ENCODE measurements around the gene CD38.
A peak's percentile ranks its signal among the peaks of the same experiment; 100 is the strongest.
"Not testable (repeated sequence)": the region's sequence is repeated elsewhere in the genome, so short reads cannot be mapped to it uniquely, and the experiment has no call there.

CD38 gene

DNA sequence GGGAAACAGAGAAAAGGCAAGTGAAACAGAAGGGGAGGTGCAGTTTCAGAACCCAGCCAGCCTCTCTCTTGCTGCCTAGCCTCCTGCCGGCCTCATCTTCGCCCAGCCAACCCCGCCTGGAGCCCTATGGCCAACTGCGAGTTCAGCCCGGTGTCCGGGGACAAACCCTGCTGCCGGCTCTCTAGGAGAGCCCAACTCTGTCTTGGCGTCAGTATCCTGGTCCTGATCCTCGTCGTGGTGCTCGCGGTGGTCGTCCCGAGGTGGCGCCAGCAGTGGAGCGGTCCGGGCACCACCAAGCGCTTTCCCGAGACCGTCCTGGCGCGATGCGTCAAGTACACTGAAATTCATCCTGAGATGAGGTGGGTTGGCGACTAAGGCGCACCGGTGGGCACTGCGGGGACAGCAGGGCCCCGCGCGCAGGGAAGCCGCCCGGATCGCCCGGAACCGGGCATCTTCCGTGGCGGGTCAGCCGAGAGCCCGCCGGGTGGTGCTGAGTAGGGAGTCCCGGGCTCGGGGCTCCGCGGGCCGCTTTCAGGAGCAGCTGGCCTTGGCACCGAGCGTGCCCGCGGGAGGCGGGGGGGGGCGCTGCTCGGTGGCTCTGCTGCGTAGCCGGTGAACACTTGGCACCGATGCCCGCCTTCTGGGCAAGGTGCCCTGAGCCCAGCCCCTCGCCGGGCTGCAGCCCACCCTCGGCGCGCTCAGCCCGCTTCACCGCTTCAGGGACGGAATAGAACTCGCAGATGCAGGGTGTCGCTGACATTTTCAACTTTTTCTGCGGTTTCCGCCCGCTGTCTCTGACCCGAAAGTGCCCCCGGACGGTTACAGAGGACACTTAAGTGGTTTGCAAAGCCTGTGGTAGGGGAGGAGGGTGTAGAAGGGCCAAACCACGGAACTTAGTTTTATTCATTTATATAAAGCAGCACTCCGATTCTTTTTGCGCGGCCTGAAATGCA is at the start of gene CD38:
CD38 (plus strand) TSS at position 40 of the 953 bp plus-strand sequence; CDS start at position 127, 87 bp downstream.
- peak in 5 of 6 experiments; percentile 7 to 60 (median 32) for DNase-seq

GRCh38 chr4:15729910-15730533 is 48.1 kb upstream of the CD38 start:
- DNase-seq, result peak in 4 of 6 experiments; percentile 2 to 70 (median 37)

DNA sequence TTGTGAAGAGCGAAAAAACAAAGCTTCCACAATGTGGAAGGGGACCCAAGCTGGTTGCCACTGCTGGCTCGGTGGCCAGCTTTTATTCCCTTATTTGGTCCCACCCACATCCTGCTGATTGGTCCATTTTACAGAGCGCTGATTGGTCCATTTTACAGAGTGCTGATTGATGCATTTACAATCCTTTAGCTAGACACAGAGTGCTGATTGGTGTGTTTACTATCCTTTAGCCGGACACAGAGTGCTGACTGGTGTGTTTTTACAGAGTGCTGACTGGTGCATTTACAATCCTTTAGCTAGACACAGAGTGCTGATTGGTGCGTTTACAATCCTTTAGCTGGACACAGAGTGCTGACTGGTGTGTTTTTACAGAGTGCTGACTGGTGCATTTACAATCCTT is 45.1 kb upstream of the CD38 start:
- not testable (repeated sequence) for DNase-seq

- no peak for DNase-seq
These were observed 42.6 kb upstream of the CD38 start for GRCh38 chr4:15735536-15735935.

DNA sequence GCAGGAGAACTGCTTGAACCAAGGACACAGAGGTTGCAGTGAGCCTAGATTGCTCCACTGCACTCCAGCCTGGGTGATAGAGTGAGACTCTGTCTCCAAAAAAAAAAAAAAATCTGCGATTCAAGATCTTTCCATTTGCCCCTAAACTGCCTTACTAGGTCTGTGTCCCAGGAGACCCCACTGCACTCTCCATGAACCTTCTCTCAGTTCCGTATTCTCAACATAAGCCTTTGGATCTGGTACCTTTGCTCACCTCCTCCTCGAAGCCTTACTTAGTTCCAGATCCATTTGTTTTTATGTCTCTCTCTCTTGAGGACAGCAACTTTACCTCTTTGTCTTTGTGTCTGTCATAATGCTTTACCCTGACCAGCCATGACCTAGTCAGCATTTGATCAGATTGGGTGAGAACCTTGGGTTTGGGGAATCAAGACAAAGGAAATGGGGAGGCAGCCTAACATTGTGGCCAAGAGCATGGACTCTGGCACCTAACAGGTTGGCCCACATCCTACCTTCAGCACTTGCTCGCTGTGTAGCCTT is 41.5 kb upstream of the CD38 start:
- DNase-seq, result no peak

DNA sequence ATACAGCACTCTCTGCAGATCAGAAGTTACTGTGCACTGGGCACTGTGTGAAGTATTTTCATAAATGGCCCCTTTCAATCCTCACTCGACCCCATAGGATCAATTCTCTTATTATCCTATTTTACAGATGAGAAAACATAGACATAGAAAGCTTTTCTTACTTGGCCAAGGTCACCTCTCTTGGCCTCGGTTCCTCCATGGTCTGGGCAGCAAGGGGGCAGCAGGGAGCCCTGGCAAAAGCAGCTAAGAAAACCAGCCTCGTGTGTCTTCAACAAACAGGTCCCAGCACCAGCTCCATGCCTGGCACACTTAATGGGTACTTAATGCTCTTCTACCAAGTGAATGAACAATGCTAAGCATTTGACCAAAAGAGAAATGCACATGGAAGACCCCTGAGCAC is 40.9 kb upstream of the CD38 start:
- no peak for DNase-seq

- no peak for DNase-seq
These were observed 39.3 kb upstream of the CD38 start for GRCh38 chr4:15738877-15739276.

GRCh38 chr4:15740764-15741404 is 37.2 kb upstream of the CD38 start:
- no peak for DNase-seq

GRCh38 chr4:15742083-15742582 is 36.0 kb upstream of the CD38 start:
- DNase-seq, result no peak

DNA sequence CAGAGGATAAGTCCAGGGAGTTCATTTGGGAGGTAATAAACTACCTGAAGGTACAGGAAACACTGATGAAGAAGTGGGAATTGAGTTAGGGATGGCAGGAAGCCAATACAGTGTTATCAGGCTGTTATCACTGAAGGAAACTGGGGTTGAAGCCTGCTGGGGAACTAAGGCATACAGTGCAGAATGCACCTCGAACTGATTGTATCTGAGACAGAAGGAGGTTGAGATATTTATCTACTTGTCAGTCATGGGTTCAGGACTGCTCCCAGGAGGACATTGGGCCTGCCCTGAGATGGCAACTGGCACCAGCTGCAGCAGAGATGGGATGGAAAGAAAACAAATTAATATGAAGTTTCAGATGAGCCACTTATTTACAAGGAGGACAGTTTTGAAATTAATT is 35.5 kb upstream of the CD38 start:
- DNase-seq, result no peak

DNA sequence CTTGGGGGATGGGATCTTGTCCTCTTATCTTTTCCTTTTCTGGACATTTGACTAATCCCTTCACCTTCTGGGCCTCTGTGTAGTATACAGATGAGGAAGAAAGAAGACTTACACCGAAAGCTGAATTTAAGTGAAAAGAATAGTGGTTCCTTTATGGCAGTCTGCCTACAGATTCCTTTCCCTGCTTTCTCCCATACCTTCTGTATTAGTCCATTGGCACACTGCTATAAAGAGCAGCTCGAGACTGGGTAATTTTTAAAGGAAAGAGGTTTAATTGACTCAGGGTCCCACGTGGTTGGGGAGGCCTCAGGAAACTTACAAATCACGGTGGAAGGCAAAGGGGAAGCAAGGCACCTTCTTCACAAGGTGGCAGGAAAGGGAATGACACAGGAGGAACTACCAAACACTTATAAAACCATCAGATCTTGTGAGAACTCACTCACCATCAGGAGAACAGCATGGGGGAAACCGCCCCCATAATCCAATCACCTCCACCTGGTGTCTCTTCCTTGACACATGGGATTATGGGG is 34.0 kb upstream of the CD38 start:
- DNase-seq, result no peak

GRCh38 chr4:15746110-15746509 is 32.0 kb upstream of the CD38 start:
- DNase-seq, result no peak

DNA sequence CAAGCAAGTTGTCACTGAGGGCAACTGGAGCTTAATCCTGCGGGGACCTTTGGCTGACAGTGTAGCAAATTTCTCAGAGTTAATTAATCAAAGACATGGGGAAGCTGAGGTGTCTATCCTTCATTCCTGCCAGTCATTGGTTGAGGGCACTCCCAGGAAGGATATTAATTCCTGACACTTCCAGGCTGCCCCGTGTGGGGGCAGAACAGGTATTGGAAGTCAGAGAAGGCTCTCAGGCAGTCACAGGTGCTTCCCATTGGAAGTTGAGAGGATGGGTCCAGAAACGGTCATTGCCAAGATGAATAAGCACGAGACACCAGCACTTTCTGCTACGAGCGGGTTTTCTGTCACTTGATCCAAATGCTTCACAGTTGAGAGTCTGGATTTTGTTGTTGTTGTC is 29.1 kb upstream of the CD38 start:
- DNase-seq, result no peak

DNA sequence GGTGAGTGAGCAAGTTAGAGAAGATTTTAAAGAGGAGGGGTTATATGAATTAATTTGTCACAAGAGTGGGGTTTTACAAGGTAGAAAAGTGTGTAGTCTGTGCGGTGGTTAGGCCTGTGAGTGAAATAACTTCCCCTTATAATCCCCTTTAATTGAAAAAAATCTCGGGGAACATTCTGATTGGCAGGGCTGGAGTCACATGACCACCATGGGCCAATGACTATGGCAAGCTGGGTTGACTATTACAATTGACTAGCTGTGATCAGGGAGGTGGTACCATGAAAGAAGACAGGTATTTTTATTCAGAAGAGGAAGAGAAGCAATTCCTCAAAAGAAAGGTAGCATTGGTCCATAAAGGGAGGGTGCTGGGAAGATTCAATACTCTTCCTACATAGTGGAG is 27.0 kb upstream of the CD38 start:
- DNase-seq, result no peak

GRCh38 chr4:15753081-15753480 is 25.0 kb upstream of the CD38 start:
- no peak for DNase-seq

DNA sequence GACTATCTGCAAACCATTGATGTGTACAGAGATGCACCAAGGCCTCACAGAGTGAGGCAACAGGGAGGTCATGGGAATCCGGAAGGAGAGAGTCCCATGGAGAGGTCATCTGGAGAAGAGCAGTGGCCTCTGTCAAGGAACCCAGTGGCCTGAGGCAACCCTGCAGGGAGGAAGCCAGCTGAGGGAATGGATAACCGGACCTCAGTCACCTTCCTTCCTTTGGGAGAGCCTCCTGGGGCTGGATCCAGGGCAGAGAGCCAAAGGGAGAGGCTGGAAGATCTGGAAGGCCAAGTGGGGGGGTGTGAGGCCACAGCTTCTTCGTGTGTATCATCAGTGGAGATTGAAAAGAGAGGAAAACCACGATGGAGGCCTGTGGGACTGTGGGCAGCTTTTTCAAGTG is 24.3 kb upstream of the CD38 start:
- DNase-seq, result no peak

DNA sequence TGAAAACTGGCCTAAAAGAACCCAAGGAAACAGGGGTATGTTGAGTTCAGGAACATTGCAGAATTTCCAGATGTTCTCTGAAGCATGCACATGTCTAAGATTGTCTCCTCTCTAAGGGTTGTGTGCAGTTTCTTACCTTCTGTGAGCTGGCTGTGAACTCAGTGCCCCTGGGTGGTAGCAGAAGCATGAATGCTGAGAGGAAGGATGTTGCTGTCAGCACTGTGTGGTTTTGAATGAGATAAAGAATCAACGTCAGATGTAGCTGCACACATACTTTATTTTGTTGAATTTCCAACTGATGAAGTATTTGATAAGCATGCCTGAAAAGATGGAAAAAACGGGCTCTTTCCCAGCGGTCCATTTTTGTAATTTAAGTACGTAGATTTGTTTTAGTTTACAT is 23.8 kb upstream of the CD38 start:
- peak; percentile 9 to 62 (median 34) for DNase-seq

DNA sequence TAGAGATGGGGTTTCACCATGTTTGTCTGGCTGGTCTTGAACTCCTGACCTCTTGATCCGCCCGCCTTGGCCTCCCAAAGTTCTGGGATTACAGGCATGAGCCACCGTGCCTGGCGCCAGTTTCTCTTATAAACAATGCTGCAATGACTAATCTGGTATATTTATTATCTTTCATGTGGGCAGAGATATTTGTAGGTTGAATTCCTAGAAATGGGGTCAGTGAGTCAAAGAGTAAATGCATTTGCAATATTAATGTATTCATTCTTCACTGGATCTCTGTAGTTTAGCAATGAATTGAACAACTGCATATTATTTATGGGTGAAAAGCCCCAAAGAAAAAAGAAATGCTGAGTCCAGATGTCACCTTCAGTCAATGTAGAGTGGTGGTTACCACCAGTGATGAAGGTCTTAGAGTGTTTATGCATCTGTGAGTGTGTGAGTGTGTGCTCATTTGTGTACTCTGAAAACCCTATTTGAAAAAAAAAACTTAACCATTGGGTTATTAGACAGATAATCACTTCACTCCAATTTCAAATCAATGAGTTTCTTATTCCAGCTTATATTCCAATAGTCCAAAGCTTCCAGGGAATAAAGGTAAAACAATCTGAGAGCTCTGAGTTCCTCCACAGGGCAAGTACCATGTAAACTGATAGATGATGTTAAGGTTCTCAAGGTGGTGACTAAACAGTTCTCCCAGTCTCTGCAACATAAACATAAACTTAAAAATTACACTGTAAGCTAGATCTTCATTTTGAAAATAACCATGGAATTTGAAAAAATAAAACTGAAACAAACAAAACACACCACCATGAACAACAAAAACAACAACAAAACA is 22.6 kb upstream of the CD38 start:
- DNase-seq, result peak in 1 of 6 experiments; percentile 8

- DNase-seq, result peak; percentile 37 to 80 (median 60)
These were observed 21.7 kb upstream of the CD38 start for GRCh38 chr4:15756361-15756861.

GRCh38 chr4:15757054-15757453 is 21.1 kb upstream of the CD38 start:
- DNase-seq, result no peak

DNA sequence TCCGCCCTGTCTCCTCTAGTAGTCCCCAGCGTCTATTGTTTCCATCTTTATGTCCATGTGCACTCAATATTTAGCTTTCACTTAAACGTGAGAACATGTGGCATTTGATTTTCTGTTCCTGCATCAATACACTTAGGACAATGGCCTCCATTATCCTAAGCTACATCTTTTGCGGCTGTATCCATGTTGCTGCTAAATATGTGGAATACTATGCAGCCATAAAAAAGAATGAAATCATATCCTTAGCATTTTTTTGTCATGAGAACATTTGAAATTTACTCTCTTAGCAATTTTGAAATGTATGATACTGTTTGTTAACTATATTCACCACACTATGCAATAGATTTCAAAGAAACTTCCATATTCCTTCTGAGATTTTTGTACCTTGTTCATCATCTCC is 19.8 kb upstream of the CD38 start:
- DNase-seq, result no peak

- DNase-seq, result not testable (repeated sequence)
These were observed 15.7 kb upstream of the CD38 start for GRCh38 chr4:15762460-15762859.

Data from stimulated activated naive CD4-positive, alpha-beta T cell (primary cell).